BJ (cell line): Measurements from ENCODE around the gene RPL37A. TPM values are rescaled to one million over a fixed set of nuclear protein-coding genes. Genes with fewer than 3 reads are reported as not detected.

Experiments
- CTCF ChIA-PET: fragments of 350-600 bp; formaldehyde crosslinking; extraction: SDS; loops from one replicate; lab custom pipeline; 2021; ENCODE audit warnings: antibody characterized with exemption, inconsistent platforms; lab: Yijun Ruan, JAX
- POLR2A ChIA-PET: fragments of 300-600 bp; sonication (Branson Sonifier 250); formaldehyde crosslinking; extraction: SDS; loops from one replicate; lab custom pipeline; 2021; ENCODE audit warnings: antibody characterized with exemption; lab: Charles Lee
- DNase-seq: peaks from one replicate; pipeline ENCODE4 v3.0.0-alpha.2; 2011; ENCODE audit warnings: low read depth
- H3K27me3 ChIP-seq: 2 replicates; pipeline ENCODE4 v1.6.0; 2011; ENCODE audit warnings: low read length; ENCODE audit not compliant: control insufficient read depth, insufficient read depth
- H3K36me3 ChIP-seq: 2 replicates; pipeline ENCODE4 v1.5.1; 2011; ENCODE audit warnings: low read length; ENCODE audit not compliant: control insufficient read depth, insufficient read depth
- H3K4me3 ChIP-seq: 2 replicates; pipeline ENCODE4 v1.5.1; 2011; ENCODE audit warnings: low read depth, mild to moderate bottlenecking, control low read depth, low read length
- CTCF ChIP-seq: IDR thresholded peaks from 2 replicates; pipeline ENCODE4 v1.5.1; 2011; ENCODE audit warnings: low read depth, mild to moderate bottlenecking, control low read depth, inconsistent platforms, low read length, moderate library complexity; ENCODE audit not compliant: insufficient read depth
- polyA plus RNA-seq: library from polyadenylated mRNA; depleted of rRNA; stranded (reverse); fragments of >200 nt; gene quantifications from 2 replicates; pipeline ENCODE4 v1.2.3, GENCODE V29; 2011

Gene RPL37A
- polyA plus RNA-seq, 1 experiment: 4,924 TPM

- no peak for TF ChIP-seq CTCF
- H3K27me3 ChIP-seq: no peaks in the 10 kb centered on the region
- CTCF ChIA-PET: interaction anchor here (1.5 kb wide), 1 partner anchor 12 kb away, joined by 3 read pairs; no protein-coding TSS in a partner anchor
- peaks cover 4% of the 10 kb centered on the region for H3K36me3 ChIP-seq
- DNase-seq: no peak
- no peak overlapping the region for H3K4me3 ChIP-seq
- POLR2A ChIA-PET: no interaction called here
Observed at GRCh38 chr2:216463148-216463547, 35.5 kb upstream of the RPL37A start.

DNA sequence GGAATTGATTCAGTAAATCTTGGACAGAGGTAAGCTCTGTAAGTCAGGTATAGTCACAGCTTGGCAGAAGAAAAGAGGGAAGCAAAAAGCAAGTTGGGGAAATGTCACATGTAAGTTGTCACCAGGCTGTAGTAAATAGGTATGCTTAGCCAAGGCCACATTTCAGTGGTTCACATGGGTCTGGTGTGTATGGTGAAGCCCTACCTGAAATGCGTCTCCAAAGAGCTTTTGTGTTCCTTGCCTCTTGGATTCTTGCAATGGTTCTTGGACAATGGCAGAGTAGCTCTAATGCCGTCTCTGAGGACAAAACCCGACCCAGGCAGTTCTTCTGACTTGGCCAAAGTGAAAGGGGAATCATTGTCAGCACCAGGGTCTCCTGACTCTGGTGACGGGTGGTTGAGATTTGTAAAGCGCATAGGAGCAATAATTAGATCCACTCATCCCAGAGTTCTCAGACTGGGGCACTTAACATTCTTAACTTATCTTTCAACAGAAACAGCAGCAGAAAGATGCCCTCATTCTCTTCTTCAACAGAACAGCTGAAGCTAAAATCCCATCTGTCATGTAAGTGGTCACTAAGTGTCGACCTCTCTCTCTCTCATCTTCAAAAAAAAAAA lies 34.4 kb upstream of the RPL37A start:
- no peak for TF ChIP-seq CTCF
- no peak for DNase-seq
- POLR2A ChIA-PET: no interaction called here

DNA sequence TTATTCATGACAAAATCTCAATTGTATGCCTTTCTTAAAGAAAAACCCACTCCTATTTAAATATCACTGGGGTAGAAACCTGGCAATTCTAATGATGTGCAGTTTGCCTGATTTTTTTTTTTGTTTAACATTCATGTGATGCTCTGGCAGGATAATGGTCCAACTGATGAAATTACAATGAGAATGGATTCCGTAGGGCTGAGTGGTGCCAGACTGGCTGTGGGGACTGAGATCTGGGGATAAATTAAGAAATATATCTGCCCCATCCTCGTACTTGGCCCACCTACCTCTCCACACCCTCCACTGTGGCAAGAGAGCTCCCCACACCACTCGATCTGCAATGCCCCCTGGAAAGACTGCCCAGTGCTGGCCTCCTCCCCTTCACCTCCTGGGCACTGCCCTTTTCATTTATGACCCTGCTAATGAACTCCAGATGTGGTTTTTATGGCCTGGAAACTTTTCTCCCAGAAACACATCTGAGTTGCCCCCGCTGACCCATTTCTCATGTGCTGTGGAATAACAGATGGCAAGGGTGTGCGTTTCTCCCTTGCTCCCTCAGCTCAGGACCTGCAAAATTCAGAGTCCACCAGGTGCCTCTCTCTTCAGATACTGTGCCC lies 33.0 kb upstream of the RPL37A start:
- no peaks in the 10 kb centered on the region for H3K27me3 ChIP-seq
- no peak for TF ChIP-seq CTCF
- H3K4me3 ChIP-seq: no peak overlapping the region
- H3K36me3 ChIP-seq: peaks cover 4% of the 10 kb centered on the region
- ChIA-PET POLR2A (no interaction called here), CTCF (interaction anchor here (1.0 kb wide), 1 partner anchor 201 kb away, joined by 3 read pairs; no protein-coding TSS in a partner anchor)
- no peak for DNase-seq

More for the DNA sequence above, 34.4 kb upstream of the RPL37A start:
- CTCF ChIA-PET: interaction anchor here (1.0 to 1.5 kb wide), 3 partner anchors 11 to 203 kb away, joined by 3 read pairs; no protein-coding TSS in a partner anchor
- Histone ChIP-seq H3K27me3 (no peaks in the 10 kb centered on the region), H3K4me3 (no peak overlapping the region), H3K36me3 (peaks cover 4% of the 10 kb centered on the region)

- CTCF ChIA-PET: interaction anchor here (0.9 kb wide), 1 partner anchor 13 kb away, joined by 3 read pairs; no protein-coding TSS in a partner anchor
Observed at GRCh38 chr2:216467845-216468244, 30.8 kb upstream of the RPL37A start.

More at GRCh38 chr2:216467845-216468244, 30.8 kb upstream of the RPL37A start:
- Histone ChIP-seq H3K27me3 (no peaks in the 10 kb centered on the region), H3K4me3 (no peak overlapping the region), H3K36me3 (peaks cover 1% of the 10 kb centered on the region)
- POLR2A ChIA-PET: no interaction called here
- DNase-seq: no peak
- TF ChIP-seq CTCF: no peak
